ENCODE results near the gene CADM1. TPM values are rescaled to one million over a fixed set of nuclear protein-coding genes. Genes with fewer than 3 reads are reported as not detected.

Gene CADM1
- total and polyA plus RNA-seq, 2 experiments from 2014 or later = 48.4 to 54.3 TPM

DNA sequence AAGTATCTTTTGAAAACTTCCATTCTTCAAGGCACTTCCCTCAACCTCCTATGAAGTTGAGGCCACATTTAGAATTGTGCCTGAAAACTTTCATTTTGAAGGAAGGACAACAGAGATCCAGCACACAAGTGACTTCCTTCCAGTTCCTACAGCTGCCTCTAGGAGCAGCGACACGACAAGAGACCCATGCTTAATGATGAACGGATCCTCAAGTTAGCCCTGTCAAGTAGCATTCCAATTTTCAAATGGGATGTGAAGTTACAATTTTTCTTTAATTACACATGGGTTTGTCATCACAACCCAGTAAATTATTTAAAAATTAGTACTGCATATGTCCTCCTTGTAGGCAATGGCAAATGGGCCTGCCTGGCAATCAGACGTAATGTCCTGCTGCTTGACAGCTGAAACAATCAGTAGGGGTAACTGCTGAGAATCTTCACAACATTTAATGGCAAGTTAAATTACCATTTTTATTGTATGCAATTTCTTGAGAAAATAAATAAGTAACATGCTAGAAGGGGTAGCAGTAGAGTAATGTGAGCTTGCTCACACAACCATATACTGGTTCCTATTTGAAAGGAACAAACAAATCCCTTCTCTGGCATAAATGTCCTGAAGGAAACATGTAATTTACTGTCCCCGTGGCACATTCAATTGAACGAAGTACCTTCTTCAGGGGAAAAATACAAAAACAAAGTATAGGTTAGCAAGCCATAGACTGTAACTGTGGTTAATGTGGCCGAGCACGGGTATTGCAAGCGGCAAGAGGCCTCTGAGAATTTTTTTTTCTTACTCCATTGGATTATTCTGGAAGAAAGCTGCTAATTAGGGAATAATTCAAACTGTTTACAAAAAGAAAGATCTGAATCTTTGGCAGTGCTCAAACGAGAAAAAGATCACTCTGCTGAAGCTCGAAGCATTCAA is 288.3 kb downstream of the CADM1 start:
- Histone ChIP-seq H3K27me3 (no peaks in the 10 kb centered on the region), H3K4me3 (no peak overlapping the region), H3K9me3 (ENCODE audit: low read depth) (no peaks in the 10 kb centered on the region), H3K4me1 (ENCODE audit: insufficient read depth) (no peaks in the 10 kb centered on the region), H3K9me2 (replicated peaks; ENCODE audit: insufficient read depth) (no peaks in the 10 kb centered on the region), H3K4me2 (no peak overlapping the region), H4K20me1 (ENCODE audit: insufficient read depth, poor library complexity, severe bottlenecking) (no peaks in the 10 kb centered on the region), H3K79me2 (no peaks in the 10 kb centered on the region), H3K27ac (no peak overlapping the region), H3K36me3 (replicated peaks; ENCODE audit: insufficient read depth, low read depth) (no peaks in the 10 kb centered on the region), H2AFZ (no peak overlapping the region)
- TF ChIP-seq, protein P1, sequence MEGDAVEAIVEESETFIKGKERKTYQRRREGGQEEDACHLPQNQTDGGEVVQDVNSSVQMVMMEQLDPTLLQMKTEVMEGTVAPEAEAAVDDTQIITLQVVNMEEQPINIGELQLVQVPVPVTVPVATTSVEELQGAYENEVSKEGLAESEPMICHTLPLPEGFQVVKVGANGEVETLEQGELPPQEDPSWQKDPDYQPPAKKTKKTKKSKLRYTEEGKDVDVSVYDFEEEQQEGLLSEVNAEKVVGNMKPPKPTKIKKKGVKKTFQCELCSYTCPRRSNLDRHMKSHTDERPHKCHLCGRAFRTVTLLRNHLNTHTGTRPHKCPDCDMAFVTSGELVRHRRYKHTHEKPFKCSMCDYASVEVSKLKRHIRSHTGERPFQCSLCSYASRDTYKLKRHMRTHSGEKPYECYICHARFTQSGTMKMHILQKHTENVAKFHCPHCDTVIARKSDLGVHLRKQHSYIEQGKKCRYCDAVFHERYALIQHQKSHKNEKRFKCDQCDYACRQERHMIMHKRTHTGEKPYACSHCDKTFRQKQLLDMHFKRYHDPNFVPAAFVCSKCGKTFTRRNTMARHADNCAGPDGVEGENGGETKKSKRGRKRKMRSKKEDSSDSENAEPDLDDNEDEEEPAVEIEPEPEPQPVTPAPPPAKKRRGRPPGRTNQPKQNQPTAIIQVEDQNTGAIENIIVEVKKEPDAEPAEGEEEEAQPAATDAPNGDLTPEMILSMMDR (IDR thresholded peaks at IDR 0.05; ENCODE audit: poor library complexity) = peak; percentile 17
- TF ChIP-seq EZH2phosphoT487 (IDR thresholded peaks at IDR 0.05; ENCODE audit: low read depth, severe bottlenecking, unreplicated experiment) = no peak
- 86% methylated on average over 10 of the region's 11 CpGs for WGBS (ENCODE audit: low lambda C conversion rate, missing lambda C conversion rate)
- peak; percentile 11 for DNase-seq (ENCODE audit: low spot score)

DNA sequence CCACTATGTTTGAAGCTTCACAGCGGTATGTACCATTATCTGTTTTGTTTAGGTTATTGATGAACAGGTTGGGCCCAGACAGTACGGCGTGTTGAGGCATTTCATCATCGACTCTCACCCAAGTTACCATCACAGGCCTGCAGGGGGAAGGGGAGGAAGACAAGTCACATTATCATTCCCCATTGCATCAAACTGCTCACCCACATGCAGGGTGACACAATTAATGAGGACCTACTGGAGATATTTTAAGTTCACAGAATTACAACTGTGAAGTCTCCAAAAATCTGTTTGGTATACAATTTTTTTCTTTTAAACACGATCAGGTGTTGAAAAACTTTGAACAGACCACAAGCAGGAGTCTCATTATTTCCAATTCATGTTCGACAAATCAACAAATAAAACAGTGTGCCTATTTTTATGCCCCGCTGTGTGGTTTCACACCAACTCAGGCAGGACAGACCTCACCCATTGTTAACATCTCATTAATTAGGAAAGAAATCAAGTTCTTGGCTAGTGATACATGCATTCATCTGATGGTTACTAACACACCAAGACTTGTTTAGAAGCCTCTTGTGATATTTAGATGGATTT is 289.5 kb downstream of the CADM1 start:
- DNase-seq (ENCODE audit: low spot score) = no peak
- H3K4me3 ChIP-seq = no peak overlapping the region
- no peak overlapping the region for H2AFZ ChIP-seq
- no peaks in the 10 kb centered on the region for H3K4me1 ChIP-seq (ENCODE audit: insufficient read depth)
- no peaks in the 10 kb centered on the region for H3K36me3 ChIP-seq (replicated peaks; ENCODE audit: insufficient read depth, low read depth)
- no peak overlapping the region for H3K27ac ChIP-seq
- H3K79me2 ChIP-seq = no peaks in the 10 kb centered on the region
- H3K27me3 ChIP-seq = no peaks in the 10 kb centered on the region
- H4K20me1 ChIP-seq (ENCODE audit: insufficient read depth, poor library complexity, severe bottlenecking) = no peaks in the 10 kb centered on the region
- H3K9me2 ChIP-seq (replicated peaks; ENCODE audit: insufficient read depth) = no peaks in the 10 kb centered on the region
- no peak overlapping the region for H3K4me2 ChIP-seq
- no peaks in the 10 kb centered on the region for H3K9me3 ChIP-seq (ENCODE audit: low read depth)
- 97% methylated on average over 7 of the region's 7 CpGs for WGBS (ENCODE audit: low lambda C conversion rate, missing lambda C conversion rate)
- TF ChIP-seq, protein P1 (IDR thresholded peaks at IDR 0.05; ENCODE audit: poor library complexity) = no peak
- TF ChIP-seq EZH2 (IDR thresholded peaks at IDR 0.05; ENCODE audit: borderline replicate concordance) = no peak
- TF ChIP-seq EZH2phosphoT487 (IDR thresholded peaks at IDR 0.05; ENCODE audit: low read depth, severe bottlenecking, unreplicated experiment) = no peak

DNA sequence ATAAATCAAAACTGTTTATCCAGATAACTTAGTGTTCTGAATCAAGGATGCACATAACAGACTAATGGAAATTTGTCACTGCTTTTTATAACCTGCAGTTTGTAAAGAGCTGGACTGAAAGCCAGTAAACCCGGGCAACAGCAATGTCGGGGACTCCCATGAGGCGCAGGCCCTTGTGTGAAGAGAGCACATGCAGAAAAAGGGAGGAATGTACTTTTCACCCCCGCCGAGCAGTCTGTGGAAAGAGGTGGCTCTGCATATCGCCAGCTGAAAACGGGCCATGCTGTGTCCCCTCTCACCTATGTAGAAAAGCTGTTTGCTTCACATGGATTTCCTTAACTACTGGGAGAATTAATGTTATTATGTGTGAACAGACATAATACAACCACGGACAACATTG is 291.2 kb downstream of the CADM1 start:
- H3K9me2 ChIP-seq (replicated peaks; ENCODE audit: insufficient read depth) = no peaks in the 10 kb centered on the region
- no peaks in the 10 kb centered on the region for H3K9me3 ChIP-seq (ENCODE audit: low read depth)
- no peak overlapping the region for H2AFZ ChIP-seq
- no peaks in the 10 kb centered on the region for H3K36me3 ChIP-seq (replicated peaks; ENCODE audit: insufficient read depth, low read depth)
- WGBS (ENCODE audit: low lambda C conversion rate, missing lambda C conversion rate) = 59% methylated on average over 8 of the region's 8 CpGs
- H3K4me2 ChIP-seq = no peak overlapping the region
- TF ChIP-seq, protein P1 (IDR thresholded peaks at IDR 0.05; ENCODE audit: poor library complexity) = no peak
- TF ChIP-seq EZH2 (IDR thresholded peaks at IDR 0.05; ENCODE audit: borderline replicate concordance) (no peak), EZH2phosphoT487 (IDR thresholded peaks at IDR 0.05; ENCODE audit: low read depth, severe bottlenecking, unreplicated experiment) (no peak)
- H3K4me1 ChIP-seq (ENCODE audit: insufficient read depth) = peaks cover 2% of the 10 kb centered on the region
- no peak for DNase-seq (ENCODE audit: low spot score)
- H3K4me3 ChIP-seq = no peak overlapping the region
- H3K27me3 ChIP-seq = no peaks in the 10 kb centered on the region
- no peaks in the 10 kb centered on the region for H4K20me1 ChIP-seq (ENCODE audit: insufficient read depth, poor library complexity, severe bottlenecking)
- H3K79me2 ChIP-seq = no peaks in the 10 kb centered on the region
- H3K27ac ChIP-seq = no peak overlapping the region
